ENCODE data around the gene TIAM1.

- TF ChIP-seq CTCF (IDR thresholded peaks at IDR 0.05), result no peak
- no peak for TF ChIP-seq POLR2A (IDR thresholded peaks at IDR 0.05; ENCODE audit: low read depth)
- no peak for TF ChIP-seq EP300 (IDR thresholded peaks at IDR 0.05)
- TF ChIP-seq POLR2AphosphoS5 (IDR thresholded peaks at IDR 0.05), result no peak
Measured at GRCh38 chr21:31298618-31299269, 45.3 kb downstream of the TIAM1 start.

All from esophagus muscularis mucosa (tissue), 4 donors.